ENCODE data around the gene IKZF3. TPM values are rescaled to one million over a fixed set of nuclear protein-coding genes. Genes with fewer than 3 reads are reported as not detected.
"Not testable (repeated sequence)": the region's sequence is repeated elsewhere in the genome, so short reads cannot be mapped to it uniquely, and the experiment has no call there.

The IKZF3 gene
- polyA plus RNA-seq, 2 donors, result 0.52 to 0.84 TPM

DNA sequence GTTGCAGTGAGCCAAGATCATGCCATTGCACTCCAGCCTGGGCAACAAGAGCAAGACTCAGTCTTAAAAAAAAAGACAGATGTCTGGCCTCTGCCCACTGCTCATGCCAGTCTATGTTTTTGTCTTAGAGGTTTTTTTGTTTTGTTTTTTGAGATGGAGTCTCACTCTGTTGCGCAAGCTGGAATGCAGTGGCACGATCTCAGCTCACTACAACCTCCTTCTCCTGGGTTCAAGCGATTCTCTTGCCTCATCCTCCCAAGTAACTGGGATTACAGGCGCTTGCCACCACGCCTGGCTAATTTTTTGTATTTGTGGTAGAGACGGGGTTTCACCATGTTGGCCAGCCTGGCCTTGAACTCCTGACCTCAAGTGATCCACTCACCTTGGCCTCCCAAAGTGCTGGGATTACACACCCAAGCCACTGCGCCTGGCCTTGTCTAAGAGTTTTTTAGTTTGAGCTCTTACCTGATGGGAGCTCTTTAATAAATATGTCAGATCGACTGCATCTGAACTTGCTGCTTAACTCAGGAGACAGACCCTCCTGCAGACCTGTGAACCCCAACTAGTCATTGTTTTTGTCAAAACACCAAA lies 115.6 kb downstream of the IKZF3 start:
- H3K27ac ChIP-seq (ENCODE audit: low read depth in 2 of 2, low read length in 1 of 2); H3K27me3 ChIP-seq (ENCODE audit: control insufficient read depth in 1 of 2, insufficient read depth in 2 of 2, low read length in 2 of 2); H3K4me3 ChIP-seq (ENCODE audit: low read depth in 1 of 2, low read length in 2 of 2); H3K9me3 ChIP-seq (ENCODE audit: control insufficient read depth in 2 of 2, insufficient read depth in 1 of 2, low read depth in 1 of 2, low read length in 1 of 2): not testable (repeated sequence)
- H3K36me3 ChIP-seq (ENCODE audit: control insufficient read depth in 2 of 2, insufficient read depth in 2 of 2, low read length in 1 of 2), result peaks cover 0 to 35% of the 10 kb centered on the region in 2 donors
- H3K4me1 ChIP-seq (ENCODE audit: control insufficient read depth in 2 of 2, insufficient read depth in 2 of 2, low read length in 1 of 2), result peaks cover 2 to 13% of the 10 kb centered on the region in 2 donors
- WGBS, 2 donors, result 88 to 90% methylated on average over 8 of the region's 8 CpGs

DNA sequence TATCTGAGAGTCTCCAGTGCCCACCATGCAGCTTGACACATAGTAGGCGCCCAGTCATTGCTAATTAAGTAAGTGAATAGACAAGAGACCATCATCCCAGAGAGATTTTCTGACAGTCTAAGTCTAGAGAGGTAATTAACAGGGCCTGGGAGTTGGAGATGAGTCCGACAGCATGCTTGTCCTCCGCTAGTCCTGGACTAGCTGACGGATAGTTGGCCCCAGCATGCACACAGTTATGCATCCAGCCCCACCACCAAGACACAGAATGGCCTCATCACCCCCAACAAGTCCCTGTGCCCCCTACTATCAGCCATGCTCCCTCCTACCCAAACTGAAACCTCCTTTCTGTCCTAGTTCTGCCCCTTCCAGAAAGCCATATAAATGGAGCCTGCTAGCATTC lies 116.4 kb downstream of the IKZF3 start:
- H3K9me3 ChIP-seq (ENCODE audit: control insufficient read depth in 2 of 2, insufficient read depth in 1 of 2, low read depth in 1 of 2, low read length in 1 of 2), result peaks cover 0 to 3% of the 10 kb centered on the region in 2 donors
- H3K36me3 ChIP-seq (ENCODE audit: control insufficient read depth in 2 of 2, insufficient read depth in 2 of 2, low read length in 1 of 2), result peaks cover 0 to 41% of the 10 kb centered on the region in 2 donors
- H3K4me3 ChIP-seq (ENCODE audit: low read depth in 1 of 2, low read length in 2 of 2), result no peak overlapping the region
- WGBS, 2 donors, result 93 to 95% methylated on average over 4 of the region's 4 CpGs
- no peaks in the 10 kb centered on the region for H3K27me3 ChIP-seq (ENCODE audit: control insufficient read depth in 1 of 2, insufficient read depth in 2 of 2, low read length in 2 of 2)
- H3K27ac ChIP-seq (ENCODE audit: low read depth in 2 of 2, low read length in 1 of 2), result no peak overlapping the region
- peaks cover 2 to 11% of the 10 kb centered on the region in 2 donors for H3K4me1 ChIP-seq (ENCODE audit: control insufficient read depth in 2 of 2, insufficient read depth in 2 of 2, low read length in 1 of 2)

DNA sequence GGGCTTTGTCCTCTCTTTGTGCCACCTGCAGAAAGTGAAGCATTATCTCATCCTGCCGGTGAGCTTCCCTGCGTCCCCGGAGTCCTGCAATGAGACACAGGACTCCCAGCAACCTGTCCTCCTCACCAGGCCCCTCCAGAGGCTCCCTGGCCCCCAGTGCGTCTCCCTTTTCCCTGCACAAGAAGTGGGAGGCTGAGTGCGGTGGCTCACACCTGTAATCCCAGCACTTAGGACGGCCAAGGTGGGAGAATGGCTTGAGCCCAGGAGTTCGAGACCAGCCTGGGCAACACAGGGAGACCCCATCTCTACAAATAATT lies 118.0 kb downstream of the IKZF3 start:
- Histone ChIP-seq H3K4me1 (ENCODE audit: control insufficient read depth in 2 of 2, insufficient read depth in 2 of 2, low read length in 1 of 2) (peaks cover 0 to 13% of the 10 kb centered on the region in 2 donors), H3K36me3 (ENCODE audit: control insufficient read depth in 2 of 2, insufficient read depth in 2 of 2, low read length in 1 of 2) (peaks cover 0 to 47% of the 10 kb centered on the region in 2 donors), H3K4me3 (ENCODE audit: low read depth in 1 of 2, low read length in 2 of 2) (no peak overlapping the region), H3K27me3 (ENCODE audit: control insufficient read depth in 1 of 2, insufficient read depth in 2 of 2, low read length in 2 of 2) (no peaks in the 10 kb centered on the region), H3K27ac (ENCODE audit: low read depth in 2 of 2, low read length in 1 of 2) (no peak overlapping the region), H3K9me3 (ENCODE audit: control insufficient read depth in 2 of 2, insufficient read depth in 1 of 2, low read depth in 1 of 2, low read length in 1 of 2) (peaks cover 0 to 3% of the 10 kb centered on the region in 2 donors)
- 92 to 95% methylated on average over 7 of the region's 7 CpGs for WGBS, 2 donors

DNA sequence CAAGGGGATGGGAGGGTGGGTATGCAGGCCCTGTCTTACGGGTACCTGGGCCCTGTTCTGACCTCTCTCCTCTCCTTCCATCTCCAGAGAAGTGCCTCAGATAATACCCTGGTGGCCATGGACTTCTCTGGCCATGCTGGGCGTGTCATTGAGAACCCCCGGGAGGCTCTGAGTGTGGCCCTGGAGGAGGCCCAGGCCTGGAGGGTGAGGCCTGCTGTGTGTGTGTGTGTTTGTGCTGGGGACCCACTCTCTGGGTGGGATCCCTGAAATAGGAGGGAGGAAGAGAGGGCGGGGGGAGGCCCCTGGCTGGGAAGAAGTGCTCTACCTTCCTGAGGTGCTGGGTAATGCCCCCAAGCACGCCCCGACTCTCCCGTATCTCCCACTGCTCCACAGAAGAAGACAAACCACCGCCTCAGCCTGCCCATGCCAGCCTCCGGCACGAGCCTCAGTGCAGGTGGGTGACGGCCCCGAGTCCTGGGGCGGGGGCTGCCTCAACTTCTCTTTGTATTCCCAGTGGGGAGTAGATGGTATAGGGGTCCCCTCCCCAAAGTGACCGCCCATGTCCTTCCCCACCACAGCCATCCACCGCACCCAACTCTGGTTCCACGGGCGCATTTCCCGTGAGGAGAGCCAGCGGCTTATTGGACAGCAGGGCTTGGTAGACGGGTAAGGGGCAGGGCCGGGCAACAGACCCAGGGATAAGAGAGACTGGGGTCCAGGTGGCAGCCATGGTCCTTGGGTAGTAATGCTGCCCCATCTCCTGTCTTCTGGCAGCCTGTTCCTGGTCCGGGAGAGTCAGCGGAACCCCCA lies 118.6 kb downstream of the IKZF3 start:
- Histone ChIP-seq H3K9me3 (ENCODE audit: control insufficient read depth in 2 of 2, insufficient read depth in 1 of 2, low read depth in 1 of 2, low read length in 1 of 2) (peaks cover 0 to 3% of the 10 kb centered on the region in 2 donors), H3K27ac (ENCODE audit: low read depth in 2 of 2, low read length in 1 of 2) (no peak overlapping the region), H3K36me3 (ENCODE audit: control insufficient read depth in 2 of 2, insufficient read depth in 2 of 2, low read length in 1 of 2) (peaks cover 0 to 47% of the 10 kb centered on the region in 2 donors), H3K4me3 (ENCODE audit: low read depth in 1 of 2, low read length in 2 of 2) (no peak overlapping the region), H3K4me1 (ENCODE audit: control insufficient read depth in 2 of 2, insufficient read depth in 2 of 2, low read length in 1 of 2) (peaks cover 0 to 17% of the 10 kb centered on the region in 2 donors), H3K27me3 (ENCODE audit: control insufficient read depth in 1 of 2, insufficient read depth in 2 of 2, low read length in 2 of 2) (no peaks in the 10 kb centered on the region)
- 93 to 95% methylated on average over 23 of the region's 23 CpGs for WGBS, 2 donors

DNA sequence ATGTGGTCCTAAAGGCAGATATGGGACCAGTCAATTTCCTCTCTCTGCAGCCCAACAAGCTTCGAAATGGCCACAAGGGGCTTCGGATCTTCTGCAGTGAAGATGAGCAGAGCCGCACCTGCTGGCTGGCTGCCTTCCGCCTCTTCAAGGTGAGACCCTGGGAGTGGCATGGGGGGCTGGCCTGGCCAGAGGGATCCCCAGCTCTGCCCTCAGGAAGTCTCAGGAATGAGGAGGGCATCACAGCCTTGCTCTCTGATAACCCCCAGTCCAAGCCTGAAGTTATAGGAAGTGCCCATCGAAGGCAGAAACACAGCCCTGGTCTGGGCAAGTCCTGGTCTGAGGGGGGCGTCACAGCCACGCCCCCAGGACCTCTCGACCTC lies 119.3 kb downstream of the IKZF3 start:
- peaks cover 0 to 11% of the 10 kb centered on the region in 2 donors for H3K4me1 ChIP-seq (ENCODE audit: control insufficient read depth in 2 of 2, insufficient read depth in 2 of 2, low read length in 1 of 2)
- H3K27ac ChIP-seq (ENCODE audit: low read depth in 2 of 2, low read length in 1 of 2), result no peak overlapping the region
- H3K4me3 ChIP-seq (ENCODE audit: low read depth in 1 of 2, low read length in 2 of 2), result no peak overlapping the region
- 81 to 84% methylated on average over 8 of the region's 8 CpGs for WGBS, 2 donors
- peaks cover 0 to 3% of the 10 kb centered on the region in 2 donors for H3K9me3 ChIP-seq (ENCODE audit: control insufficient read depth in 2 of 2, insufficient read depth in 1 of 2, low read depth in 1 of 2, low read length in 1 of 2)
- H3K27me3 ChIP-seq (ENCODE audit: control insufficient read depth in 1 of 2, insufficient read depth in 2 of 2, low read length in 2 of 2), result no peaks in the 10 kb centered on the region
- peaks cover 0 to 47% of the 10 kb centered on the region in 2 donors for H3K36me3 ChIP-seq (ENCODE audit: control insufficient read depth in 2 of 2, insufficient read depth in 2 of 2, low read length in 1 of 2)

DNA sequence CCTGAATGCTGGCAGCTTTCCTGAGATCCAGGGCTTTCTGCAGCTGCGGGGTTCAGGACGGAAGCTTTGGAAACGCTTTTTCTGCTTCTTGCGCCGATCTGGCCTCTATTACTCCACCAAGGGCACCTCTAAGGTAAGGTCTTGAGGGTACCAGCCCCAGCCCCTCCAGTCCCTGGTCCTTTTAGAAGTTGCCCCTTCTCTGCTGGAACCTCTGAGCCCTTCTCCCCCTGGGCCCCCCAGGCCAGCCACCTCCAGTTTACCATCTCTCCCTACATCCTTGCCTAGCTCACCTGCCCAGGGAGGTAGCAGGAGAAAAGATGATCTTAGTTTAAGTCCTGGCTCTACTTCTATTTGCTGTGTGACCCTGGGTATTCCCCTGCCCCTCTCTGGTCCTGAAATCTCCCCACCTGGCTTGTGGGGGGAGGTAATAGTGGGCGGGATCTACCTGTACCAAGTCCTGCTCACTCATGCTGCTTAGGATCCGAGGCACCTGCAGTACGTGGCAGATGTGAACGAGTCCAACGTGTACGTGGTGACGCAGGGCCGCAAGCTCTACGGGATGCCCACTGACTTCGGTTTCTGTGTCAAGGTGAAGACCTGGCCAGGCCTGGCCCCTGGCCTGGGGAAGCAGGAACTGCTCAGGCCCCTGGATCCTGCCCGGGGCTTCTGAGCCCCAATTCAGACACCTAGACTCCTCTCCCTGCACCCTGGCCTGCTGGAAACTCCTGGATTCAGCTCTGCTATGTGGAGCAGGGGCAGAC lies 119.9 kb downstream of the IKZF3 start:
- Histone ChIP-seq H3K4me3 (ENCODE audit: low read depth in 1 of 2, low read length in 2 of 2) (no peak overlapping the region), H3K4me1 (ENCODE audit: control insufficient read depth in 2 of 2, insufficient read depth in 2 of 2, low read length in 1 of 2) (peaks cover 0 to 11% of the 10 kb centered on the region in 2 donors), H3K27me3 (ENCODE audit: control insufficient read depth in 1 of 2, insufficient read depth in 2 of 2, low read length in 2 of 2) (no peaks in the 10 kb centered on the region), H3K27ac (ENCODE audit: low read depth in 2 of 2, low read length in 1 of 2) (no peak overlapping the region), H3K36me3 (ENCODE audit: control insufficient read depth in 2 of 2, insufficient read depth in 2 of 2, low read length in 1 of 2) (peaks cover 0 to 47% of the 10 kb centered on the region in 2 donors), H3K9me3 (ENCODE audit: control insufficient read depth in 2 of 2, insufficient read depth in 1 of 2, low read depth in 1 of 2, low read length in 1 of 2) (peaks cover 0 to 3% of the 10 kb centered on the region in 2 donors)
- WGBS, 2 donors, result 88 to 90% methylated on average over 16 of the region's 16 CpGs

DNA sequence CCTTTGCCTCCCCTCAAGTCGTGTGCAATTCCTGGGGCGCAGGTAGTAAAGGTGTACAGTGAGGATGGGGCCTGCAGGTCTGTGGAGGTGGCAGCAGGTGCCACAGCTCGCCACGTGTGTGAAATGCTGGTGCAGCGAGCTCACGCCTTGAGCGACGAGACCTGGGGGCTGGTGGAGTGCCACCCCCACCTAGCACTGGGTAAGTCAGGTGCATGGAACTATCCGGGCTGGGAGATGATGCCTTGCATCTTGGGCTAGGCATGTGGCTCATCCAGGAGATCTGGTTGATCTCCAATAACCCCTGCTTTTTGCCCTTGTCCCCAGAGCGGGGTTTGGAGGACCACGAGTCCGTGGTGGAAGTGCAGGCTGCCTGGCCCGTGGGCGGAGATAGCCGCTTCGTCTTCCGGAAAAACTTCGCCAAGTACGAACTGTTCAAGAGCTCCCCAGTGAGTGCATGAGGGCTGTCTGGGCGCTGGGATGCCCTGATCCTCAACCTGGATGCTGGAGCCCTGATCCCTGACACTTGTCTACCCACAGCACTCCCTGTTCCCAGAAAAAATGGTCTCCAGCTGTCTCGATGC lies 121.2 kb downstream of the IKZF3 start:
- H3K27ac ChIP-seq (ENCODE audit: low read depth in 2 of 2, low read length in 1 of 2), result no peak overlapping the region
- H3K9me3 ChIP-seq (ENCODE audit: control insufficient read depth in 2 of 2, insufficient read depth in 1 of 2, low read depth in 1 of 2, low read length in 1 of 2), result peaks cover 0 to 3% of the 10 kb centered on the region in 2 donors
- no peaks in the 10 kb centered on the region for H3K27me3 ChIP-seq (ENCODE audit: control insufficient read depth in 1 of 2, insufficient read depth in 2 of 2, low read length in 2 of 2)
- peaks cover 0 to 11% of the 10 kb centered on the region in 2 donors for H3K4me1 ChIP-seq (ENCODE audit: control insufficient read depth in 2 of 2, insufficient read depth in 2 of 2, low read length in 1 of 2)
- peaks cover 0 to 47% of the 10 kb centered on the region in 2 donors for H3K36me3 ChIP-seq (ENCODE audit: control insufficient read depth in 2 of 2, insufficient read depth in 2 of 2, low read length in 1 of 2)
- no peak overlapping the region for H3K4me3 ChIP-seq (ENCODE audit: low read depth in 1 of 2, low read length in 2 of 2)
- 86 to 87% methylated on average over 21 of the region's 21 CpGs for WGBS, 2 donors

DNA sequence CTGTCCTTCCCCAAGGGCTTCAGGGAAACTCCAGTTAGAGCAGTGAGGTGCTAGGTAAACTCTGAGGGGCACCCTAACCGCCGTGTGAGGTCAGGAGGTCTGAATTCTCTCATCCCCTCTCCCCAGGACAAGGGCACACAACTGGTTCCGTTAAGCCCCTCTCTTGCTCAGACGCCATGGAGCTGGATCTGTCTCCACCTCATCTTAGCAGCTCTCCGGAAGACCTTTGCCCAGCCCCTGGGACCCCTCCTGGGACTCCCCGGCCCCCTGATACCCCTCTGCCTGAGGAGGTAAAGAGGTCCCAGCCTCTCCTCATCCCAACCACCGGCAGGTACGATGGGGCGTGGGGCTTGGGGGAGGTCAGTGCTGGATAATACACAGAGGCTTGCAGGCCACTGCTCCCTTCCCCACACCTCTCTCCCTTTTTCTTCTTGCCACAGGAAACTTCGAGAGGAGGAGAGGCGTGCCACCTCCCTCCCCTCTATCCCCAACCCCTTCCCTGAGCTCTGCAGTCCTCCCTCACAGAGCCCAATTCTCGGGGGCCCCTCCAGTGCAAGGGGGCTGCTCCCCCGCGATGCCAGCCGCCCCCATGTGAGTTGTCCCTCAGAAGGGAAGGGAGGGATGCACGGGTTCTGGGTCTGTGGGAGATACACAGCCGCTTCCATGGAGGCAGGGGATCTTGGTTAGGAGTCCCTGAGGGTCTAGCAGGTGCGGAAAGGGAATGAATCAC lies 121.8 kb downstream of the IKZF3 start:
- Histone ChIP-seq H3K4me3 (ENCODE audit: low read depth in 1 of 2, low read length in 2 of 2) (no peak overlapping the region), H3K27ac (ENCODE audit: low read depth in 2 of 2, low read length in 1 of 2) (no peak overlapping the region), H3K4me1 (ENCODE audit: control insufficient read depth in 2 of 2, insufficient read depth in 2 of 2, low read length in 1 of 2) (peaks cover 0 to 13% of the 10 kb centered on the region in 2 donors), H3K9me3 (ENCODE audit: control insufficient read depth in 2 of 2, insufficient read depth in 1 of 2, low read depth in 1 of 2, low read length in 1 of 2) (peaks cover 0 to 3% of the 10 kb centered on the region in 2 donors), H3K27me3 (ENCODE audit: control insufficient read depth in 1 of 2, insufficient read depth in 2 of 2, low read length in 2 of 2) (no peaks in the 10 kb centered on the region), H3K36me3 (ENCODE audit: control insufficient read depth in 2 of 2, insufficient read depth in 2 of 2, low read length in 1 of 2) (peaks cover 0 to 41% of the 10 kb centered on the region in 2 donors)
- 84 to 87% methylated on average over 17 to 18 of the region's 18 CpGs for WGBS, 2 donors

Data from esophagus (tissue), 2 donors.